Adrenal gland (tissue), 12 donors: Measurements from ENCODE around the gene TMEM255B. TPM values are rescaled to one million over a fixed set of nuclear protein-coding genes. Genes with fewer than 3 reads are reported as not detected.
"Not testable (repeated sequence)": the region's sequence is repeated elsewhere in the genome, so short reads cannot be mapped to it uniquely, and the experiment has no call there.

Experiments
- DNase-seq, 7 donors: peaks; one replicate each; pipeline ENCODE4 v3.0.0-alpha.2; 2019 to 2020
- H3K27ac ChIP-seq, 5 donors: fragments of 200-600 bp; sonication (generic) in 4 of 5; 1 replicate in 3 of 5; 2 replicates in 2 of 5; pipeline versions ENCODE4 v1.5.1 to v1.8.0; 2016 to 2020; ENCODE audit warnings: mild to moderate bottlenecking in 1 of 5
- H3K27me3 ChIP-seq: fragments of 200-600 bp; 2 replicates; pipeline ENCODE4 v1.8.0; 2021
- H3K36me3 ChIP-seq, 2 donors: fragments of 200-600 bp; replicated peaks in 1 of 2; 1 replicate in 1 of 2; 2 replicates in 1 of 2; pipeline versions ENCODE4 v1.5.1 to v1.8.0; 2018 to 2022
- H3K4me1 ChIP-seq, 2 donors: fragments of 200-600 bp; replicated peaks in 1 of 2; 1 replicate in 1 of 2; 2 replicates in 1 of 2; pipeline versions ENCODE4 v1.5.1 to v1.8.0; 2018 to 2021
- H3K4me3 ChIP-seq, 4 donors: fragments of 200-600 bp; sonication (generic) in 3 of 4; one replicate each; pipeline ENCODE4 v1.5.1; 2016 to 2018
- H3K9me3 ChIP-seq, 3 donors: fragments of 200-600 bp; sonication (generic) in 1 of 3; replicated peaks in 1 of 3; 1 replicate in 2 of 3; 2 replicates in 1 of 3; pipeline versions ENCODE4 v1.5.1 to v1.8.0; 2016 to 2021
- POLR2A ChIP-seq, 2 donors: fragments of 450-650 bp; IDR thresholded peaks; one replicate each; pipeline ENCODE4 v1.6.1; 2017; ENCODE audit warnings: antibody characterized with exemption in 2 of 2, mild to moderate bottlenecking in 2 of 2, moderate library complexity in 1 of 2
- WGBS, 4 donors: extraction: QIAGEN DNeasy Blood & Tissue Kit in 2 of 4; methylation state at CpG; one replicate each; pipeline versions ENCODE4 v1.1.5 to v1.1.7; 2013 to 2017; 5-methylcytosine and 5-hydroxymethylcytosine counted together
- intact Hi-C, 2 donors: fragments of 100-400 bp; cut with DNase I; formaldehyde crosslinking; loops; one replicate each; pipeline versions ENCODE4 v1.14.1 to v1.15.0; 2022 to 2023
- polyA plus RNA-seq, 3 donors: library from polyadenylated mRNA; stranded (reverse); fragments of 200-250 nt in 2 of 3; fragments of 350-450 nt in 1 of 3; fragmentation: Illumina TruSeq in 1 of 3; extraction: RNeasy Lipid Tissue Mini Kit (QIAGEN cat#74804) in 1 of 3; gene quantifications; one replicate each; pipeline ENCODE4 v1.2.3, GENCODE V29; 2013 to 2014
- total RNA-seq, 9 donors: library from RNA; depleted of rRNA in 4 of 9; stranded (reverse); fragments of >200 nt in 4 of 9; fragments of 120-200 nt in 1 of 9; fragmentation: NEBNext Ultra II Directional in 1 of 9; extraction: Animal tissue kit (Norgen Biotek cat#: 25700) in 1 of 9; gene quantifications; one replicate each; pipeline versions ENCODE4 v1.1.0 to v1.2.4, GENCODE V29; 2013 to 2023
- TF ChIP-seq, protein P1 (sequence below), 6 experiments: fragments of 450-650 bp in 4 of 6; fragments of 200-600 bp in 2 of 6; sonication (generic) in 1 of 6; IDR thresholded peaks; 1 replicate in 5 of 6; 2 replicates in 1 of 6; pipeline versions ENCODE4 v1.5.1 to v1.8.0; 2016 to 2021; ENCODE audit warnings: antibody characterized with exemption in 6 of 6, mild to moderate bottlenecking in 2 of 6, moderate library complexity in 1 of 6
- donor health status: healthy with polysubstance abuse.
- donor health status: Bipolar disorder and iron deficiency.
- donor health status: DM: yes; HTN: yes; CAD: no.
- donor health status: DM: no; HTN: no; CAD: no.
- donor health status: DM: no; HTN: no; CAD: no.
- donor health status: DM: yes; HTN: yes; CAD: no.

TMEM255B gene
- total and polyA plus RNA-seq, 12 donors: 1.3 to 60.1 (median 17.2) TPM

GRCh38 chr13:113793718-113794085 lies 34.7 kb downstream of the TMEM255B start:
- 89 to 95% (median 90%) methylated on average over 11 to 15 of the region's 15 CpGs for WGBS, 4 donors
- intact Hi-C loops: no loop called here
- DNase-seq: no peak

GRCh38 chr13:113794086-113794485 lies 35.1 kb downstream of the TMEM255B start:
- TF ChIP-seq, protein P1, sequence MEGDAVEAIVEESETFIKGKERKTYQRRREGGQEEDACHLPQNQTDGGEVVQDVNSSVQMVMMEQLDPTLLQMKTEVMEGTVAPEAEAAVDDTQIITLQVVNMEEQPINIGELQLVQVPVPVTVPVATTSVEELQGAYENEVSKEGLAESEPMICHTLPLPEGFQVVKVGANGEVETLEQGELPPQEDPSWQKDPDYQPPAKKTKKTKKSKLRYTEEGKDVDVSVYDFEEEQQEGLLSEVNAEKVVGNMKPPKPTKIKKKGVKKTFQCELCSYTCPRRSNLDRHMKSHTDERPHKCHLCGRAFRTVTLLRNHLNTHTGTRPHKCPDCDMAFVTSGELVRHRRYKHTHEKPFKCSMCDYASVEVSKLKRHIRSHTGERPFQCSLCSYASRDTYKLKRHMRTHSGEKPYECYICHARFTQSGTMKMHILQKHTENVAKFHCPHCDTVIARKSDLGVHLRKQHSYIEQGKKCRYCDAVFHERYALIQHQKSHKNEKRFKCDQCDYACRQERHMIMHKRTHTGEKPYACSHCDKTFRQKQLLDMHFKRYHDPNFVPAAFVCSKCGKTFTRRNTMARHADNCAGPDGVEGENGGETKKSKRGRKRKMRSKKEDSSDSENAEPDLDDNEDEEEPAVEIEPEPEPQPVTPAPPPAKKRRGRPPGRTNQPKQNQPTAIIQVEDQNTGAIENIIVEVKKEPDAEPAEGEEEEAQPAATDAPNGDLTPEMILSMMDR (IDR thresholded peaks at IDR 0.05): no peak
- no peak for TF ChIP-seq POLR2A (IDR thresholded peaks at IDR 0.05)
- Histone ChIP-seq H3K27me3 (no peaks in the 10 kb centered on the region), H3K9me3 (no peaks in the 10 kb centered on the region), H3K36me3 (no peaks in the 10 kb centered on the region), H3K4me1 (no peaks in the 10 kb centered on the region), H3K27ac (no peak overlapping the region), H3K4me3 (no peak overlapping the region)
- 82 to 88% (median 86%) methylated on average over 10 to 23 of the region's 23 CpGs for WGBS, 4 donors
- no peak for DNase-seq
- intact Hi-C loops: no loop called here

More at GRCh38 chr13:113793718-113794085, 34.7 kb downstream of the TMEM255B start:
- TF ChIP-seq, protein P1 (IDR thresholded peaks at IDR 0.05): no peak
- TF ChIP-seq POLR2A (IDR thresholded peaks at IDR 0.05): no peak
- no peaks in the 10 kb centered on the region for H3K9me3 ChIP-seq
- H3K36me3 ChIP-seq: no peaks in the 10 kb centered on the region
- H3K4me3 ChIP-seq: no peak overlapping the region
- no peaks in the 10 kb centered on the region for H3K27me3 ChIP-seq
- H3K4me1 ChIP-seq: no peaks in the 10 kb centered on the region
- no peak overlapping the region for H3K27ac ChIP-seq

- TF ChIP-seq POLR2A (IDR thresholded peaks at IDR 0.05): no peak
- TF ChIP-seq, protein P1 (IDR thresholded peaks at IDR 0.05): no peak
- no peaks in the 10 kb centered on the region for H3K4me1 ChIP-seq
- H3K4me3 ChIP-seq: no peak overlapping the region
- WGBS, 4 donors: 85 to 88% (median 86%) methylated on average over 24 of the region's 24 CpGs
- DNase-seq: no peak
- no peaks in the 10 kb centered on the region for H3K36me3 ChIP-seq
- H3K27me3 ChIP-seq: no peaks in the 10 kb centered on the region
- intact Hi-C loops: no loop called here
- H3K27ac ChIP-seq: no peak overlapping the region
- no peaks in the 10 kb centered on the region for H3K9me3 ChIP-seq
Measured at GRCh38 chr13:113794764-113795173, 35.7 kb downstream of the TMEM255B start.

DNA sequence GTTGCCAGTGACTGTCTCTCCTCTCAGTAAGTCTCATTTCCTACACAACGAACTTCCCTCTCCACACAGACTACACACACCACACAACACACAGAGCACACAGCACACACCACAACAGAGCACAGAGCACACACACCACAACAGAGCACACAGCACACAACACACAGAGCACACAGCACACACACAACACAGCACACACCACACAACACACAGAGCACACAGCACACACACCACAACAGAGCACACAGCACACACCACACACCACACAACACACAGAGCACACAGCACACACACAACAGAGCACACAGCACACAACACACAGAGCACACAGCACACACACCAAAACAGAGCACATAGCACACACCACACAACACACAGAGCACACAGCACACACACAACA lies 36.3 kb downstream of the TMEM255B start:
- DNase-seq, H3K4me1 ChIP-seq, H3K9me3 ChIP-seq, intact Hi-C loops, H3K27ac ChIP-seq, H3K27me3 ChIP-seq, H3K4me3 ChIP-seq, H3K36me3 ChIP-seq: not testable (repeated sequence)
- 13 to 28% (median 24%) methylated on average over 1 of the region's 1 CpG for WGBS, 4 donors

DNA sequence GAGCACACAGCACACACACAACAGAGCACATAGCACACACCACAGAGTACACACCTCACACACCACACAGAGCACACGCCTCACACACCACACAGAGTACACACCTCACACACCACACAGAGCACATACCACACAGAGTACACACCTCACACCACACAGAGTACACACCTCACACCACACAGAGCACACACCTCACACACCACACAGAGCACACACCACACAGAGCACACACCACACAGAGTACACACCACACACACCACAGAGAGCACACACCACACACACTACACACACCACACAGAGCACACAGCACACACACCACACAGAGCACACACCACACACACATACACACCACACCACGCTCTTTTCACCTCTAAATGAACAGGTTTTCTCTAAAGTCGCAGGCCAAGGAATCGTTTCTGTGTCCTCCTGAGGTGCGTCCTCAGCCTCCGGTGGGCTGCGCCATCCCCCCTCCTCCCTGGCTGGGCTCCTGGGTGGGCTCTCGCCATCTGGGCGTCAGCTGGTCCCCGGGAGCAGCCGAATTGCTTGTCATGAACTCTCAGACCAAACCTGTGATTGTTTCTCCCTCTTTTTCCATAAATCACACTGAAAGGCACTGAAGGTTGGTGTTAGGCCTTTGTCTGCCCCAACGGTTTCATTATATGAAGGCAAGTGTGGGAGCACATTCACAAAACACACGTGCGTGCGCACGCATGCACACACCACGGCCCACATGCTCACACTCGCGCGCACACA lies 37.4 kb downstream of the TMEM255B start:
- intact Hi-C loops: no loop called here
- no peaks in the 10 kb centered on the region for H3K36me3 ChIP-seq
- WGBS, 4 donors: 73 to 78% (median 76%) methylated on average over 20 of the region's 20 CpGs
- no peak overlapping the region for H3K4me3 ChIP-seq
- H3K27me3 ChIP-seq: no peaks in the 10 kb centered on the region
- no peak overlapping the region for H3K27ac ChIP-seq
- TF ChIP-seq, protein P1 (IDR thresholded peaks at IDR 0.05): no peak
- no peak for TF ChIP-seq POLR2A (IDR thresholded peaks at IDR 0.05)
- no peaks in the 10 kb centered on the region for H3K9me3 ChIP-seq
- H3K4me1 ChIP-seq: no peaks in the 10 kb centered on the region
- DNase-seq: no peak
